ENCODE results near the gene SHE. TPM values are rescaled to one million over a fixed set of nuclear protein-coding genes. Genes with fewer than 3 reads are reported as not detected.
A peak's percentile ranks its signal among the peaks of the same experiment; 100 is the strongest.
"Not testable (repeated sequence)": the region's sequence is repeated elsewhere in the genome, so short reads cannot be mapped to it uniquely, and the experiment has no call there.

SHE gene
- total and polyA plus RNA-seq, 2 donors, result 2.7 to 7.6 TPM

- Histone ChIP-seq H3K4me1 (ENCODE audit: control insufficient read depth in 2 of 2, insufficient read depth in 2 of 2, low read length in 2 of 2) (peaks cover 0 to 2% of the 10 kb centered on the region in 2 donors), H3K36me3 (ENCODE audit: control insufficient read depth in 2 of 2, insufficient read depth in 2 of 2, low read length in 1 of 2) (peaks cover 27 to 30% of the 10 kb centered on the region in 2 donors), H3K27ac (ENCODE audit: low read depth in 1 of 2, low read length in 1 of 2) (peak overlapping the region in 1 of 2 donors; percentile 1), H3K4me3 (ENCODE audit: low read length in 2 of 2) (no peak overlapping the region), H3K9me3 (ENCODE audit: control insufficient read depth in 2 of 2, insufficient read depth in 1 of 2, low read length in 1 of 2) (no peaks in the 10 kb centered on the region), H3K27me3 (ENCODE audit: control insufficient read depth in 2 of 2, insufficient read depth in 1 of 2, low read length in 1 of 2) (peaks cover 0 to 4% of the 10 kb centered on the region in 2 donors)
- peak in 2 of 9 donors; percentile 24 to 34 for DNase-seq (ENCODE audit: low read depth in 6 of 9, low spot score in 9 of 9)
- whole genome bisulfite sequencing, result 89% methylated on average over 13 of the region's 13 CpGs
Measured at GRCh38 chr1:154546264-154547063, 44.3 kb upstream of the SHE start.

GRCh38 chr1:154541231-154541630 lies 39.0 kb upstream of the SHE start:
- no peaks in the 10 kb centered on the region for H3K36me3 ChIP-seq (ENCODE audit: control insufficient read depth in 2 of 2, insufficient read depth in 2 of 2, low read length in 1 of 2)
- no peaks in the 10 kb centered on the region for H3K9me3 ChIP-seq (ENCODE audit: control insufficient read depth in 2 of 2, insufficient read depth in 1 of 2, low read length in 1 of 2)
- no peak for DNase-seq (ENCODE audit: low read depth in 6 of 9, low spot score in 9 of 9)
- 90% methylated on average over 6 of the region's 6 CpGs for WGBS
- H3K27ac ChIP-seq (ENCODE audit: low read depth in 1 of 2, low read length in 1 of 2), result no peak overlapping the region
- no peak overlapping the region for H3K4me3 ChIP-seq (ENCODE audit: low read length in 2 of 2)
- no peaks in the 10 kb centered on the region for H3K4me1 ChIP-seq (ENCODE audit: control insufficient read depth in 2 of 2, insufficient read depth in 2 of 2, low read length in 2 of 2)
- peaks cover 0 to 10% of the 10 kb centered on the region in 2 donors for H3K27me3 ChIP-seq (ENCODE audit: control insufficient read depth in 2 of 2, insufficient read depth in 1 of 2, low read length in 1 of 2)

- 96% methylated on average over 9 of the region's 9 CpGs for WGBS
- DNase-seq (ENCODE audit: low read depth in 6 of 9, low spot score in 9 of 9), result no peak
Measured at GRCh38 chr1:154539486-154540483, 37.6 kb upstream of the SHE start.

GRCh38 chr1:154536570-154536969 lies 34.4 kb upstream of the SHE start:
- no peak for DNase-seq (ENCODE audit: low read depth in 6 of 9, low spot score in 9 of 9)
- peaks cover 0 to 7% of the 10 kb centered on the region in 2 donors for H3K27me3 ChIP-seq (ENCODE audit: control insufficient read depth in 2 of 2, insufficient read depth in 1 of 2, low read length in 1 of 2)
- H3K36me3 ChIP-seq (ENCODE audit: control insufficient read depth in 2 of 2, insufficient read depth in 2 of 2, low read length in 1 of 2), result no peaks in the 10 kb centered on the region
- no peaks in the 10 kb centered on the region for H3K9me3 ChIP-seq (ENCODE audit: control insufficient read depth in 2 of 2, insufficient read depth in 1 of 2, low read length in 1 of 2)
- WGBS, result 95% methylated on average over 7 of the region's 7 CpGs
- no peak overlapping the region for H3K27ac ChIP-seq (ENCODE audit: low read depth in 1 of 2, low read length in 1 of 2)
- no peak overlapping the region for H3K4me3 ChIP-seq (ENCODE audit: low read length in 2 of 2)
- H3K4me1 ChIP-seq (ENCODE audit: control insufficient read depth in 2 of 2, insufficient read depth in 2 of 2, low read length in 2 of 2), result no peaks in the 10 kb centered on the region

More at GRCh38 chr1:154539486-154540483, 37.6 kb upstream of the SHE start:
- H3K9me3 ChIP-seq (ENCODE audit: control insufficient read depth in 2 of 2, insufficient read depth in 1 of 2, low read length in 1 of 2), result no peaks in the 10 kb centered on the region
- H3K4me3 ChIP-seq (ENCODE audit: low read length in 2 of 2), result no peak overlapping the region
- no peaks in the 10 kb centered on the region for H3K36me3 ChIP-seq (ENCODE audit: control insufficient read depth in 2 of 2, insufficient read depth in 2 of 2, low read length in 1 of 2)
- peaks cover 0 to 10% of the 10 kb centered on the region in 2 donors for H3K27me3 ChIP-seq (ENCODE audit: control insufficient read depth in 2 of 2, insufficient read depth in 1 of 2, low read length in 1 of 2)
- no peaks in the 10 kb centered on the region for H3K4me1 ChIP-seq (ENCODE audit: control insufficient read depth in 2 of 2, insufficient read depth in 2 of 2, low read length in 2 of 2)
- H3K27ac ChIP-seq (ENCODE audit: low read depth in 1 of 2, low read length in 1 of 2), result no peak overlapping the region

- Histone ChIP-seq H3K9me3 (ENCODE audit: control insufficient read depth in 2 of 2, insufficient read depth in 1 of 2, low read length in 1 of 2) (no peaks in the 10 kb centered on the region), H3K27me3 (ENCODE audit: control insufficient read depth in 2 of 2, insufficient read depth in 1 of 2, low read length in 1 of 2) (peaks cover 0 to 2% of the 10 kb centered on the region in 2 donors), H3K36me3 (ENCODE audit: control insufficient read depth in 2 of 2, insufficient read depth in 2 of 2, low read length in 1 of 2) (no peaks in the 10 kb centered on the region), H3K27ac (ENCODE audit: low read depth in 1 of 2, low read length in 1 of 2) (no peak overlapping the region), H3K4me1 (ENCODE audit: control insufficient read depth in 2 of 2, insufficient read depth in 2 of 2, low read length in 2 of 2) (no peaks in the 10 kb centered on the region), H3K4me3 (ENCODE audit: low read length in 2 of 2) (no peak overlapping the region)
- WGBS, result 89% methylated on average over 11 of the region's 11 CpGs
- no peak for DNase-seq (ENCODE audit: low read depth in 6 of 9, low spot score in 9 of 9)
Measured at GRCh38 chr1:154533952-154534844, 32.0 kb upstream of the SHE start.

GRCh38 chr1:154531950-154532349 lies 29.7 kb upstream of the SHE start:
- H3K4me3 ChIP-seq (ENCODE audit: low read length in 2 of 2); H3K36me3 ChIP-seq (ENCODE audit: control insufficient read depth in 2 of 2, insufficient read depth in 2 of 2, low read length in 1 of 2); H3K27ac ChIP-seq (ENCODE audit: low read depth in 1 of 2, low read length in 1 of 2); H3K9me3 ChIP-seq (ENCODE audit: control insufficient read depth in 2 of 2, insufficient read depth in 1 of 2, low read length in 1 of 2); H3K27me3 ChIP-seq (ENCODE audit: control insufficient read depth in 2 of 2, insufficient read depth in 1 of 2, low read length in 1 of 2); DNase-seq (ENCODE audit: low read depth in 6 of 9, low spot score in 9 of 9); H3K4me1 ChIP-seq (ENCODE audit: control insufficient read depth in 2 of 2, insufficient read depth in 2 of 2, low read length in 2 of 2): not testable (repeated sequence)
- WGBS, result 98% methylated on average over 13 of the region's 13 CpGs

GRCh38 chr1:154529308-154529707 lies 27.1 kb upstream of the SHE start:
- H3K4me1 ChIP-seq (ENCODE audit: control insufficient read depth in 2 of 2, insufficient read depth in 2 of 2, low read length in 2 of 2), result no peaks in the 10 kb centered on the region
- WGBS, result 98% methylated on average over 6 of the region's 6 CpGs
- no peak for DNase-seq (ENCODE audit: low read depth in 6 of 9, low spot score in 9 of 9)
- no peak overlapping the region for H3K4me3 ChIP-seq (ENCODE audit: low read length in 2 of 2)
- no peaks in the 10 kb centered on the region for H3K36me3 ChIP-seq (ENCODE audit: control insufficient read depth in 2 of 2, insufficient read depth in 2 of 2, low read length in 1 of 2)
- H3K9me3 ChIP-seq (ENCODE audit: control insufficient read depth in 2 of 2, insufficient read depth in 1 of 2, low read length in 1 of 2), result no peaks in the 10 kb centered on the region
- no peak overlapping the region for H3K27ac ChIP-seq (ENCODE audit: low read depth in 1 of 2, low read length in 1 of 2)
- H3K27me3 ChIP-seq (ENCODE audit: control insufficient read depth in 2 of 2, insufficient read depth in 1 of 2, low read length in 1 of 2), result no peaks in the 10 kb centered on the region

GRCh38 chr1:154527192-154527591 lies 25.0 kb upstream of the SHE start:
- Histone ChIP-seq H3K27me3 (ENCODE audit: control insufficient read depth in 2 of 2, insufficient read depth in 1 of 2, low read length in 1 of 2) (no peaks in the 10 kb centered on the region), H3K9me3 (ENCODE audit: control insufficient read depth in 2 of 2, insufficient read depth in 1 of 2, low read length in 1 of 2) (no peaks in the 10 kb centered on the region), H3K27ac (ENCODE audit: low read depth in 1 of 2, low read length in 1 of 2) (no peak overlapping the region), H3K4me3 (ENCODE audit: low read length in 2 of 2) (no peak overlapping the region), H3K36me3 (ENCODE audit: control insufficient read depth in 2 of 2, insufficient read depth in 2 of 2, low read length in 1 of 2) (no peaks in the 10 kb centered on the region), H3K4me1 (ENCODE audit: control insufficient read depth in 2 of 2, insufficient read depth in 2 of 2, low read length in 2 of 2) (no peaks in the 10 kb centered on the region)
- 89% methylated on average over 6 of the region's 6 CpGs for WGBS
- no peak for DNase-seq (ENCODE audit: low read depth in 6 of 9, low spot score in 9 of 9)

Data from thymus (tissue), 11 donors.